HG03457 (cell line): ENCODE measurements around the gene RAI14.

Experiments used
- ATAC-seq: cut with Tn5 transposase; IDR thresholded peaks from one replicate; pipeline ENCODE4 v1.9.1; 2021; ENCODE audit warnings: moderate number of reproducible peaks; ENCODE audit not compliant: unreplicated experiment

RAI14 gene

DNA sequence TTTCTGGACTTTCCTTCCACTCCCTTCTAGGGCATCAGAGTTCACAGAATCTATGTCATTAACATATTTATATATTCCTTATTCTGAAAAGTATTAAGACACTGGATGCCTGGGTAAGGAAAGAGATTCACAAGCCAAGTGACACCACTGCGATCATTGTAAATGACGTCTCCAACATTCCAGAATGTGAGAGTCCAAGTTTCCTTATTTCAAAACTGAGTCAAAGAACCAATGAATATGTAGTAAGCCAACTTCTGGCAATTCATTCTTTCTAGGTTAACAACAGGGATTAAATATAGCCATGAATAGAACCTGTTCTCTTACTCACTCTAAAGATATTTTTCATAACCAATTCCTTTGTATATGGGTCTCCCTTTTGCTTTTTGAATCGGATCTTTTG is 18.1 kb downstream of the RAI14 start:
- no peak for ATAC-seq

DNA sequence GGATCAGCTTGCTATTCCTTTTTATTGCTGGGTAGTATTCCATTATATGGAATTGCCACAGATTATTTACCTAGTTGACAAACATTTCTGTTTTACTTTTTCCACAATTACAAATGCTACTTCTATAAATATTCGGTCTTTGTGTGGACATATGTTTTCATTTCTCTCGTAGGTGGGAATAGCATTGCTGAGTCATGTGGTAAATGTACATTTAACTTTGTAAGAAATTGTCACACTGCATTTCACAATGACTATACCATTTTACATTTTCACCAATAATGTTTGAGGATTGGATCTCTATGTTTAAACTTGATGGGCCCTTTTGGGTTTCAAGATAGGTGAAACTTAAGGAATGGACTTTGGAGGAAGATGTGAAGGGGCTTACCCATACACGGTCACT is 19.7 kb downstream of the RAI14 start:
- ATAC-seq, result no peak

DNA sequence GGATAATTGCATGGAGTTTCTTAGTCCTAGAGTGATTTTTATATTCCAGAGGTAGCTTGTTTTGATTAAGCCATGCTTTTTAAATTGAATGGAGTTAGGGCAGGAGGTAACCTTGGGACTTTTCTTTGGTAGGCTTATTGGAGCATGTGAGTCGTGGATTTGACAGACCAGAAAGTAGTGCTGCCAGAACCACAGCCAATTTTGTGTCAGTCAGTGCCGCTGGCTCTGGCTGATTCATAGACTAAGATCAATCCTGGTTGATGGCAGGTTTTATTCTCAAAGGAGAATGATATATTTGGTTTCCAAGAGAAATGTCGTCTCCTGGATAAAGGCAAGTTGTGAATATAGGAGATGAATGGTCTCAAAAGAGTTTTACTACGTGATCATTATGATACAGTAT is 20.3 kb downstream of the RAI14 start:
- no peak for ATAC-seq

DNA sequence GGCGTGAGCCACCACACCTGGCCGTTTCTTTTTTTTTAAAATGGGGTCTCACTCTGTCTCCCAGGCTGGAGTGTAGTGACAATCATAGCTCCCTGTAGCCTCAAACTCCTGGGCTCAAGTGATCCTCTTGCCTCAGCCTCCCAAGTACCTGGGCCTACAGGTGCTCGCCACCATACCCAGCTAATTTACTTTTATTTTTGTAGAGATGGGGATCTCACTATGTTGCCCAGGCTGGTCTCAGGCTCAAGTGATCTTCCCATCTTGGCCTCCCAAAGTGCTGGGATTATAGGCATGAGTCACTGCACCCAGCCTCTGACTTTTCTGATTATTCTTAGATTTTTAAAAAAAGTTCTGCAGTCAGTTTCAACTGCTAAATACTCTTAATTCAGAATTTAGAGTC is 21.3 kb downstream of the RAI14 start:
- ATAC-seq, result no peak

DNA sequence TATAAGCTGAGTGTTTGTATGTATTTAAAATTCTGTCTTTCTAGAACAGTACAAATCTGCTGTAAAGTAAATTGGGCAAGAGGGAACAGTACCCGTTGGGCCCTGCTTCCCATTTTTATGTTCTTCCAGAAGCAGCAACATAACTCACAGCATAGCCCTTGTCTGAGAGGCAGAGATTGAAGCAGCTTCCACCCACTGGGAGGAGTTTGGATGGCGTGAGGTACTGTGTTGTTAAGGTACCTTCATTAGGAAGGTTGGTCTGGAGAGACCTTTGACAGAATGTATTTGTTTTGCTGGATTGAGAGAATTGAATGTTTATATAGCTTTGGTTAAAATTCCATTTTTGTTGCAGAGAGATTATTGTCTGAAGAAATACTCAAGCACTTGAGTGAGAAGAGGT is 24.8 kb downstream of the RAI14 start:
- no peak for ATAC-seq

DNA sequence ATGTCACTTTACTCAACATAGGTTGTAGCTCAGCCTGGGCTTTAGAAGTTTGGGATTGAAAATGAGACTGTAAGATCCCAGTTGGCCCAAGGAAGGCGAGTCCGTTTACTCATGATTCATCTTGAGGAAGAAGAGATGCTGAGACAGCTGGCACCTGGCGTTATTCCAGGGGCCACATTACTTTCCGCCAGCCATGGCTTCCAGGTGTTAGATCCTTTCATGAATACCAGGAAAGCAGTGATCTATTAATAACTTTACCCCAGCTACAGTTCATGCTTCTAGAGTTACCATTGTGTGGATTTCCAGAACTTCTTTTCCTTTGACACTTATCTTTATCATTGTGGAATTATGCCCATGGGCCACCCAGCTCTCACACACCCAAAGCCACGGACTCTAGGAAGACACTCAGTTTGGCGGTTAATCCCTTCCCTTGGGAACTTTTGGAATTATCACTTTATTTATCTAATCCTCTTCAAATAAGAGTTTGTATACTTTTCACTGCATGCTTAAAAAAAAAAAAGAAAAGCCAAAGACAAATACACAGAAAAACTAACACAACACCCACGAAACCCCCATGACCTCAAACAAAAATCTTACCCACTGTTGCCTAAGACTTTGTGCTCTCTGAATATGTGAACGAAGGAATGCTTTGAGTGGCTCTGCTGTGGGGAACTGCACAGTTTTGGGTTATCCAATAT is 26.9 kb downstream of the RAI14 start:
- ATAC-seq, result no peak

DNA sequence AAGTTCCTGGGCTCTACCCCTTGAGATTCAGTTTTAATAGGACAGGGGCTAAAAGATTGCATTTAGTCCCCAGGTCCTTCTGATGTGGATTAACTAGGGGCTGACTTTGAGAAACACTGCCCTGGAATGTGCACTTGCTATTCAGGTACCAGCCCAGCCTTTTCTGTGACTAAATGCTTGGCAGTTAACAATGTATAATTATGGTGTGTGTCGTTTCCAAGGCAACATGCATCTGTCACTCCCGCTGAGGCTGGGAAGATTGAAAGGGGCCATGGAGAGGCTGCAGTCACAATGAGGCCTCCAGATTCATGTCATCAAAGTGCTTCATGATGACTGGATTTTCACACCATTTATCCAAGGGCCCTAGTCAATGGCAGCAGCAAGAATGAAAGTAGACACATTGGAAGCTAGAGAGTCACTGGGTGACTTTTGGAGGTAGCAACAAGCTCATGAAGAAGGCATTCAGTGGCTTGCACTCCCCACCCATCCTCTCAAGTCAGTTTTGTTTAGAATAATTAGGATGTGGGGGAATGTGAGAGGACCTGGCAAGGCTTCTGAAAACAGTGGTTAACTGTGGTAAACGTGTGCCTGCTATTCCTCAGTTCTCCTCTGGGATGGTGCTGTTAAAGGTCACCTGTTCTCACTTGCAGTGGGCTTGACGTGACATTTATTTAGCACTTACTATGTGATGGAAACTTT is 28.3 kb downstream of the RAI14 start:
- ATAC-seq, result no peak

DNA sequence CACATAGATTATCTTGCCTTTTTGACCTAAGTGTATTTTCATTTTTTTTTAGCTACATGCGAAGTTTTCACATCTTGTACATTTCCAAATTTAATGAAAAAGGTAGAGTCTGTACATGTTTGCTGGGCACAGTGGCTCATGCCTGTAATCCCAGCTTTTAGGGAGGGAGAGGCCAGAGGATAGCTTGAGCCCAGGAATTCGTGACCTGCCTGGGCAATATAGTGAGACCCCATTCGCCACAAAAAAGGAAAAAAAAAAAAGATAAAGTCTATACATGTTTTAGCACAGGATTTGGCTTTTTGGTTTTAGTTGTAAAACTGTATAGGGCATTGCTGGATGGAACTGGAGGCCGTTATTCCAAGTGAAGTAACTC is 28.8 kb downstream of the RAI14 start:
- ATAC-seq, result no peak

DNA sequence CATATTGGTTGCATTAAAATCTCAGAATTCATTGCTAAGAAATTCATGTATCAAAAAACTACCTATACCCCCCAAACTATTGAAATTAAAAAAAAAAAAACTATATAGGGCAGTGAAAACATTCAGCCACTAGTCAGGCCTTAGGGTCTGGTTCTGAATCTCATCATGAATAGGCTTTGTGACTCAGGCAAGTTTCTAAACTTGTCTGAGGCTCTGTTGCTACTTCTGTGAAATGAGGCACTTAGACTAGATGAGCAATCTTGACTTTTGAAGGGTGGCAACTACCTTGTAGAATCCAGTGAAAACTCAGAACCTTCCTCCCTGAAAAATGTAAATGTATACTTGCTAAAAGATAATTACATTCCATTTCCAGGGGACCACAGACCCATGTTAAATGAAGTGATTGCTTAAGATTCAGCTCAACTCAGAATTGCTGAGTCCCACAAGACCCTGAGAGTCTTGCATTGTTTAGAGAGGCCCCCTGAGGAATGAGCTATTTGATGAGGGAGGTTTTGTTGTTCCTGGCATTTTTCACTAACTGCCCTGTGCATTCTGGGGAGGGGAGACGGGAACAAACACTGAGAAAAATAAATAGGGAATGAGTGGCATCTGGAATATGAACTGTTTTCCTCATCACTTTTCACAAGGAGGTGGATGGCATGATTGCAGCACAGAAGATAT is 29.5 kb downstream of the RAI14 start:
- no peak for ATAC-seq

DNA sequence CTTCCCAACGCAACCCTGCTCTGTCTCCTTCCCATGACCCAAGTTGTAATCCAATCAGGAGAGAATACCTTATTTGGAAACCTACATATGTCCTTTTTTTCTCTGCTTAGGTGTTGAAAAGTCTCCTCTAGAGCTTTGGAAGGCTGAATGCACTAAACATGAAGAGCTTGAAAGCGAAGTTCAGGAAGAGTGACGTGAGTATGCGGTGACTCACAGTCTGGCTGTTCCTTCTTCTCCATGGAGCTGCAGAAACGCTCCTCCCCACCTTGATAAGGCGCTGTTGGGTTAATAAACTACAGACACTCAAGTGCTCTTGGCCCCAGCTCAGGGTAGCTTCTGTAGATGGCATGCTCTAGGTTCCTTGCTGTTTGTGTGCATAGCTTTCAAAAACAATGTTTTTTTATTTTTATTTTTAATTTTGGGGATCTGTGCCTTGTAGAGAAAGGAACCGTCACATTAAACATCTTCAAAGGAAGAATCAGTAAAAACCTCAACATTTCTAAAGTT is 30.7 kb downstream of the RAI14 start:
- ATAC-seq, result no peak

DNA sequence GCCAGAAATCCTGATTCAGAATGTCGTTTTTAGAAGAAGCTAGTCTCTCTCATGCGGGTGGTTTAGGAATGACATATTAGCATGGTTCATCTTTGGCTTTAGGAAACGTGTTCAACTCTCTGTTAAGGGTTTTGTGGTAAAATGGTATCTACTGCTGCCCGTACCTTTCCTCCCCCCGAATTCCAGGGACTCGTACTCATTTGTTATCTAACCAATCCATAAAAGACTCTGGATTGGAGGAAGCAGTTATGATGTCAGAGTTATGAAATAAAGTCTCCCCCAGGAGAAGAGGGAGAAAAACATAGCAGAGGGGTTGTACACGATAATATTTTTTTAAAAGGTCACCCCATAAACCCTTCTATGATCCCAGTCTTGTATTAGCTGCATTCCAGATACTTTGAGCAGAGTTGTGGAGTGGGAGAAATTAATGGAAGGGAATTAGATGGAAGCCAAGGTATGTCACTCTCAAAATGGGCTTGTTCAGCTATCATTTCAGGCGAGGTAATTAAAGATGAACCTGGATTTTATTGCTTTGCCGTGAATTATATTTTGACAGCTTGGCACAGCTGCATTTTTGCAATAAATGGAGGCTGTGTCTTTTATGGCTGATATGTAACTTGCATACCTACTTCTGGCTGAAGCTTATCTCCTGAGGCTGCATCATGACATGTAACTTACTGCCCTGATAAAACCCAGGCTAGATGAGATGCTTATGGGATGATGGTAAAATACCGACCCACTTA is 31.3 kb downstream of the RAI14 start:
- ATAC-seq, result no peak

DNA sequence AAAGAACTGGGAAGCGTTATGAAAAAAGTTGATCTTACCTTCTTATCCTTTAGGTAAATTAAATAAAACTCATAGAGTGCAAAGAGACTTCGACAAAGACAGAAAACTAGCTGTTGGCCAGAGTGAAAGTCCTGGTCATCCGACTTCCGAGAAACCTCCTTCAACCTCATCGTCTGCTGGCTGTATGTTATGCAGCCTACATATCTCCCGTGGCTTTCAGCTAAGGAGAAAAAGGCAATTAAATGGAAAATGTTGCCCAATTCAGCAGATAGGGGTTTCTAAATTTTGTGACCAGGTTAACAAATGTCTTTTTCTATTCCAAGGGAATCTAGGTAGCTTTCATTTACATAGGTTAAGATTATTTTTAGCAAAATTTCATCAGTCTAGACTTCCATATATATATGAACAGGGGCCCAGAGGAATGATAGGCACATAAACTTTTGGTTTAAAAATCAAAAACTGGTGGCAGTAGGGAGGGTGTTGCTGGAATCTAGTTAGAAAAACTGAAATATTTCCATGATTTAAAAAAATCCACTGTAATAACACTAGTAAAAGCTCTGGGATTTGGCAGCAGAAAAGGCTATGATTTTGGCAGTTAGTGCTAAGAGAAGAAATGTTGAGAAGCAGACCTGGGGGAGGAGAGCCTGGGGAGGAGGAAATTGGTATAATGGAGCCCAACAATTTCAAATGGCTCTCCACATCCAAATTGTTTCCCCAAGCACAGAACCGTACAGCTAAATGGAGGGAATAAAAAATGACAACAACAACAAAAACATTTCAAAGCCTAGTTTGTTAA is 32.1 kb downstream of the RAI14 start:
- ATAC-seq, result no peak

DNA sequence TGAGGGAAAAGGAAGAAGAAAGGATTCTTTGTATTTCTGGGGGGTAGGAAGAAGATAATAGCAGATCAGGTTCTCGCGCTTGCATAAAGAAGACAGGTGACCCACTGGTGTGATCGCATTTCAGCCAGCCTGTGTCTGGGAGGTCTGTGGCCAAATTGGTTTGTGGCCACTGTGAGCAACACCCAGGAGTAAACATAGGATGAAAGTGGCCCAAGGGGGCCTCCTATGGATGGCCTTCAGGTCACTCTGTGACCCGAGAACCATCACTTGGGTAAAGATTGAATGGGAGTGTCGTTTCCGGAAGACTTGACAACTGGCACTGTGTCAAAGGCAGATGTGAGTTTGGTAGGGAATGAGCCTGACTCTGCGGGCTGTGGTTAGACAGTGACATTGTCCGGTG is 34.2 kb downstream of the RAI14 start:
- ATAC-seq, result no peak

DNA sequence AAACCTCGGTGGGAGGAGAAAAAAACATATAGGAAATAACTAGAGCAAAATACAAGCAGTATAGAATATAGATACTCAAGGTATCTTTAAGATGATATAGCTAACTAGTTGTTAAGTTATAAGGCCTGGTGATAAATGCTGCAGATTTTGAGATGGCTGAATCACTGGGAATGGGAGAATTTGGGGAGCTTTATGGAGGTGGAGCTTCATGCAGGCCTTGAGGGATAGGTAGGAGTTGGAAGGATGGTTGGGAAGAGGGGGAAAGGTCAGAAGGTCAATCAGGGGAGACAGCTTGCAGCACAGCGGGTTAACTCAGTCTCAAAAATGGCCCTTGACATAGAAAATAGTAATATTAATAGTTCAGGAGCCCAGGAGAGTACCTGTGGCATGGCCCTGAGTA is 34.8 kb downstream of the RAI14 start:
- ATAC-seq, result no peak

DNA sequence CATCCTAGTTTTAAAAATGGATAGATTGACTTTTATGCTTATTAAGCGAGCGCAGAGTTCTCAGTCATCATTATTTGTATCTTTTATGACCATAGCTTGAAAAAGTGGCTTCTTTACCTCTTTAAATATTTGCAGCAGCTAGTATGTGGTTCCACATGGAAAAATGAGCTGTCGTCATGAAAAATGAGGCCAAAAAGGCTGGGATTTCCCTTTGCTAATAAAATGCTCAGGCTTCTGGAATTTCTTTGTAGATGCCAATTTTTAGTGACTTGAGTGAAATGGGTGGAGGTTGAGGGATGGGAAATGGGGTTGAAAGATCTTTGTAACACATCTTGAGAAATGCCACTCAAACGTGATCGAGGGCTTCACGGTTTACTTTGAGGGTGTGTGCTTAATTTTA is 35.2 kb downstream of the RAI14 start:
- ATAC-seq, result no peak

DNA sequence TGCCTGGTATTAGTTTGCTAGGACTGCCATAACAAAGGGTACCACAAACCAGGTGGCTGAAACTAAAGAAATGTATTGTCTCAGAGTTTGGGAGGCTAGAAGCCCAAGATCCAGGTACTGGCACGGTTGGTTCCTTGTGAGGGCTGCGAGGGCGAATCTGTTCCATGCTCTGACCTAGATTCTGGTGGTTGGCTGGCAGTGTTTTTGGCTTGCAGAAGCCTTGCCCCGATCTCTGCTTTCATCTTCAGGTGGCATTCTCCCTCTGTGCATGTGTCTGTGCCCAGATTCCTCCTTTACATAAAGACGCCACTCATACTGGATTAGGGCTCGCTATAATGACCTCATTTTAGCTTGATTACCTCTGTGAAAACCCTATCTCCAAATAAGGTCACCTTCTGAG is 36.7 kb downstream of the RAI14 start:
- ATAC-seq, result no peak

DNA sequence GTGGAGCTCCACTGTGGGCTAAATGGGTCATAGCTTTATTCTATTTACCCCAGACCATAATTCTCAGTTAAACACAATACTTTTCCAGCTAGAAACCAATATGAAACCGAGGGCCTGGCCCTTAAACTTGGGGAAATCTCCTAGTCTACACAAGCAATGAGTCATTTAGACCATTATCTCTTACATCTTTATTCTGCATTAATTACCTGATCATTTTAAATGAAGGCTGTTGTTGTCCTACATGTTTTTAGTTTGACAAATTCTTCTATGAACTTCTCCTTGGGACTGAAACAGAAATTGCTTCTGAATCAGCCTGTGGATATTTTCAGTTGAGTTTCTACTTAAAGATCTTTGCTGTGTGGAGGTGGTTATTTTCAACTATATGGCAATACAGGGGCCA is 37.9 kb downstream of the RAI14 start:
- no peak for ATAC-seq

DNA sequence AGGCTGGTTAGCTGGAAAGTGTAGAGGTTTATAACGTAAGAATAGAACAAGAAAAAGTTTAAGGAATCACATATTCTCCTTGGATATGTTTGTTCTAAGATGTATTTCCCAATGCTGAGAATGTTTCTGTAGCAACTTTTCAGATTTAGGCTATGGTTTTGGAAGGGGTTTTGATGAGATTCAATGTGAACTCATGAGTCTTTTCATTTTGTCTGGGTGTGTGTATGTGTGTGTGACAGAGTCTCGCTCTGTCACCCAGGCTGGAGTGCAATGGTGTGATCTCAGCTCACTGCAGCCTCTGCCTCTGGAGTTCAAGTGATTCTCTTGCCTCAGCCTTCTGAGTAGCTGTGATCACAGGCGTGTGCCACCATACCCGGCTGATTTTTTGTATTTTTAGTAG is 38.6 kb downstream of the RAI14 start:
- ATAC-seq, result no peak

DNA sequence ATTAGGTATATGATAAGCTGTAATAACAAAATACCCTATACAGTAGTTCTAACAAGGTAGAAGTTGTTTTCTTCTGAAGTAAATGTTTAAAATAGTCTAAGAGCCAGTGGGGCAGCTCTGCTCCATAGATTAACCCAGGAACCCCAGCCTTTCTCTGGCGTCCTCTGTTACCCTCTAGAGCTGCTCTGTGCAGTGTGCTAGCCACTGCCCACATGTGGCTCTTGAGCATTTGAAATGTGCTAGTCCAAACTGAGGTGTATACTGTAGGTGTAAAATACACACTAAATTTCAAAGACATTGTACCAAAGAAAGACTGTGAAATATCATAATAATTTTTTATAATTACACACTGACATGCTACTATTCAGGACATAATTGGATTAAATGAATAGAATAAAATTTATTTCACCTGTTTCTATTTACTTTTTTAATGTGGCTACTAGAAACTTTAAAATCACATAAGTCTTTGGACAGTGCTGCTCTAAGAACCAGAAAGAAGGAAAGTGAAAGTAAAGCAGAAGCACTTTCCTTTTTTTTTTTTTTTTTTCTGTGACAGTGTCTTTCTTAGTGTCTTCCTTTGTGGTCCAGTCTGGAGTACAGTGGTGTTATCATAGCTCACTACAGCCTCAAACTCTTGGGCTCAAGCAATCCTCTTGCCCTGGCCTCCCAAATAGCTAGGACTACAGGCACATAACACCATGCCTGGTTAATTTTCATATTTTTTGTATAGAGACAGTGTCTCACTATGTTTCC is 39.3 kb downstream of the RAI14 start:
- ATAC-seq, result no peak
